PFSK-1 (cell line): ENCODE measurements around the gene LITAF.

Experiments used
- FOXP2 ChIP-seq: optimal IDR thresholded peaks from 2 replicates; pipeline ENCODE3; 2011; ENCODE audit warnings: borderline replicate concordance, control low read depth, inconsistent platforms; ENCODE audit not compliant: insufficient read depth; ENCODE audit errors: extremely low read length, extremely low read depth
- POLR2AphosphoS5 ChIP-seq: IDR thresholded peaks from 2 replicates; pipeline ENCODE4 v1.6.1; 2012; ENCODE audit warnings: low read depth, mild to moderate bottlenecking, control low read depth, low read length, moderate library complexity
- REST ChIP-seq, 2 experiments: IDR thresholded peaks; 2 replicates each; pipeline versions ENCODE4 v1.6.1 to v1.8.0; 2011 to 2012; ENCODE audit warnings: low read depth in 2 of 2, low read length in 2 of 2, control low read depth in 1 of 2, inconsistent platforms in 1 of 2, mild to moderate bottlenecking in 1 of 2, moderate library complexity in 1 of 2; ENCODE audit not compliant: insufficient read depth in 1 of 2
- SIN3A ChIP-seq: IDR thresholded peaks from 2 replicates; pipeline ENCODE4 v1.6.1; 2012; ENCODE audit warnings: mild to moderate bottlenecking, low read length, moderate library complexity, borderline replicate concordance; ENCODE audit not compliant: insufficient read depth
- TAF1 ChIP-seq: IDR thresholded peaks from 2 replicates; pipeline ENCODE4 v1.6.1; 2012; ENCODE audit warnings: low read length, control low read depth, borderline replicate concordance; ENCODE audit not compliant: insufficient read depth

DNA sequence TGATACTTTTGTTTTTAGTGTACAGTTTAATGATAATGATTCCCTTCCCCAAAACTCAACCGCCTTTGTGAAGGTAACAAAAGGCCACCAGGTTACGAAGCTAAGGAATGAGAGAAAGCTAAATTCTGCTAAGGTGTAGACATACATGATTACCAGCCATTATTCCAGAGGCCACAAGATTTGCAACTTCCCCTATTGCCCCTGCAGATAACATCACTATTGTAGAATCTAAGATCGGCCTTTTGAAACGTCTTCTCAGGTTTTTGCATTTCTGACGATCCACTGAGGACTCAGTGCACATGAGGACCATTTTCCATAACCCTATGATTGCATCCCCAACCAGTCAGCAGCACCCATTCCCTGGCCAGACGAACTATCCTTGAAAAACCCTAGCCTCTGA is 47.6 kb upstream of the LITAF start:
- TF ChIP-seq TAF1 (no peak), REST (IDR thresholded peaks at IDR 0.05; ENCODE audit: insufficient read depth in 1 of 2, low read depth in 2 of 2, low read length in 2 of 2) (no peak), POLR2AphosphoS5 (no peak), SIN3A (no peak), FOXP2 (no peak)
